Activated CD4-positive, alpha-beta memory T cell treated with anti-CD3 and anti-CD28 coated beads for 36 hours (primary cell): Measurements from ENCODE around the gene ENKUR. TPM values are rescaled to one million over a fixed set of nuclear protein-coding genes. Genes with fewer than 3 reads are reported as not detected.
"Not testable (repeated sequence)": the region's sequence is repeated elsewhere in the genome, so short reads cannot be mapped to it uniquely, and the experiment has no call there.

Source experiments
- CTCF ChIA-PET: fragments of 350-600 bp; sonication (Branson Sonifier 250); formaldehyde crosslinking; loops from one replicate; lab custom pipeline; 2021; ENCODE audit warnings: antibody characterized with exemption, inconsistent platforms; lab: Charles Lee
- POLR2A ChIA-PET: fragments of 350-600 bp; sonication (Branson Sonifier 250); formaldehyde crosslinking; loops from one replicate; lab custom pipeline; 2021; ENCODE audit warnings: antibody characterized with exemption; lab: Charles Lee
- DNase-seq: peaks from one replicate; pipeline ENCODE4 v3.0.0-alpha.2; 2020
- H3K27ac Mint-ChIP-seq: one replicate; pipeline ENCODE4 v1.8.0; 2021; ENCODE audit warnings: mixed read lengths
- H3K27me3 Mint-ChIP-seq: one replicate; pipeline ENCODE4 v1.8.0; 2021; ENCODE audit warnings: mixed read lengths
- H3K36me3 Mint-ChIP-seq: one replicate; pipeline ENCODE4 v1.8.0; 2021; ENCODE audit warnings: mixed read lengths
- H3K4me1 Mint-ChIP-seq: one replicate; pipeline ENCODE4 v1.8.0; 2021; ENCODE audit warnings: low read depth, mixed read lengths
- H3K4me3 Mint-ChIP-seq: one replicate; pipeline ENCODE4 v1.8.0; 2021; ENCODE audit warnings: mild to moderate bottlenecking, mixed read lengths
- H3K9me3 Mint-ChIP-seq: one replicate; pipeline ENCODE4 v1.8.0; 2021; ENCODE audit warnings: mixed read lengths
- intact Hi-C: fragments of 100-400 bp; cut with micrococcal nuclease; formaldehyde crosslinking; loops from one replicate; pipeline ENCODE4 v1.15.1; 2023
- total RNA-seq, 2 experiments: library from RNA; stranded (reverse); gene quantifications; one replicate each; pipeline ENCODE4 v1.2.3, GENCODE V29; 2021

The ENKUR gene
- total RNA-seq, 2 experiments from 2014 or later = not detected

GRCh38 chr10:24968349-24968748 is 47.6 kb downstream of the ENKUR start:
- H3K36me3 Mint-ChIP-seq = no peaks in the 10 kb centered on the region
- no peaks in the 10 kb centered on the region for H3K27me3 Mint-ChIP-seq
- POLR2A ChIA-PET = no interaction called here

GRCh38 chr10:24966962-24967481 is 48.9 kb downstream of the ENKUR start:
- intact Hi-C loops = no loop called here
- no peaks in the 10 kb centered on the region for H3K27me3 Mint-ChIP-seq
- ChIA-PET CTCF (no interaction called here), POLR2A (no interaction called here)
- H3K9me3 Mint-ChIP-seq = no peaks in the 10 kb centered on the region
- no peak overlapping the region for H3K27ac Mint-ChIP-seq
- no peak overlapping the region for H3K4me3 Mint-ChIP-seq
- no peak for DNase-seq
- H3K4me1 Mint-ChIP-seq = peaks cover 9% of the 10 kb centered on the region
- no peaks in the 10 kb centered on the region for H3K36me3 Mint-ChIP-seq

More at GRCh38 chr10:24968349-24968748, 47.6 kb downstream of the ENKUR start:
- intact Hi-C loops = no loop called here
- Mint-ChIP-seq H3K4me3 (no peak overlapping the region), H3K27ac (no peak overlapping the region), H3K4me1 (peaks cover 2% of the 10 kb centered on the region), H3K9me3 (no peaks in the 10 kb centered on the region)
- CTCF ChIA-PET = no interaction called here
- DNase-seq = no peak

- no peaks in the 10 kb centered on the region for H3K36me3 Mint-ChIP-seq
- intact Hi-C loops = no loop called here
- no peak for DNase-seq
- no peaks in the 10 kb centered on the region for H3K9me3 Mint-ChIP-seq
- H3K4me3 Mint-ChIP-seq = no peak overlapping the region
- no peaks in the 10 kb centered on the region for H3K27me3 Mint-ChIP-seq
- H3K27ac Mint-ChIP-seq = no peak overlapping the region
- H3K4me1 Mint-ChIP-seq = peaks cover 8% of the 10 kb centered on the region
- POLR2A ChIA-PET = no interaction called here
- CTCF ChIA-PET = interaction anchor here (0.6 kb wide), 1 partner anchor 447 kb away, joined by 3 read pairs; no protein-coding TSS in a partner anchor
Observed at GRCh38 chr10:24965051-24965450, 50.9 kb downstream of the ENKUR start.

- no peak for DNase-seq
- intact Hi-C loops = no loop called here
- Mint-ChIP-seq H3K4me1 (peaks cover 7% of the 10 kb centered on the region), H3K27ac (no peak overlapping the region), H3K9me3 (no peaks in the 10 kb centered on the region), H3K36me3 (no peaks in the 10 kb centered on the region), H3K27me3 (peaks cover 1% of the 10 kb centered on the region), H3K4me3 (no peak overlapping the region)
- POLR2A ChIA-PET = interaction anchor here (1.6 kb wide), 1 partner anchor 12 kb away, joined by 3 read pairs; no protein-coding TSS in a partner anchor
- CTCF ChIA-PET = interaction anchor here (0.5 kb wide), 1 partner anchor 37 kb away, joined by 3 read pairs; no protein-coding TSS in a partner anchor
Observed at GRCh38 chr10:24963521-24964041, 52.4 kb downstream of the ENKUR start.

GRCh38 chr10:24962995-24963394 is 53.0 kb downstream of the ENKUR start:
- ChIA-PET POLR2A (interaction anchor here (1.6 kb wide), 1 partner anchor 11 kb away, joined by 3 read pairs; no protein-coding TSS in a partner anchor), CTCF (no interaction called here)
- Mint-ChIP-seq H3K27me3 (peaks cover 1% of the 10 kb centered on the region), H3K4me1 (peaks cover 7% of the 10 kb centered on the region), H3K36me3 (no peaks in the 10 kb centered on the region), H3K4me3 (no peak overlapping the region), H3K9me3 (no peaks in the 10 kb centered on the region), H3K27ac (no peak overlapping the region)
- no peak for DNase-seq
- intact Hi-C loops = no loop called here

- no peaks in the 10 kb centered on the region for H3K36me3 Mint-ChIP-seq
- intact Hi-C loops = no loop called here
- H3K4me3 Mint-ChIP-seq = no peak overlapping the region
- DNase-seq = no peak
- ChIA-PET POLR2A (no interaction called here), CTCF (interaction anchor here (1.2 kb wide), 2 partner anchors 9 to 14 kb away, joined by 3 to 4 read pairs; partner anchors contain the start of gene PRTFDC1)
- H3K27ac Mint-ChIP-seq = no peak overlapping the region
- peaks cover 7% of the 10 kb centered on the region for H3K4me1 Mint-ChIP-seq
- no peaks in the 10 kb centered on the region for H3K9me3 Mint-ChIP-seq
- H3K27me3 Mint-ChIP-seq = peaks cover 1% of the 10 kb centered on the region
Observed at GRCh38 chr10:24961582-24961981, 54.4 kb downstream of the ENKUR start.

- peaks cover 1% of the 10 kb centered on the region for H3K27me3 Mint-ChIP-seq
- no peak overlapping the region for H3K4me3 Mint-ChIP-seq
- peaks cover 7% of the 10 kb centered on the region for H3K4me1 Mint-ChIP-seq
- intact Hi-C loops = no loop called here
- no peak overlapping the region for H3K27ac Mint-ChIP-seq
- ChIA-PET POLR2A (no interaction called here), CTCF (no interaction called here)
- no peak for DNase-seq
- H3K36me3 Mint-ChIP-seq = no peaks in the 10 kb centered on the region
- H3K9me3 Mint-ChIP-seq = no peaks in the 10 kb centered on the region
Observed at GRCh38 chr10:24959382-24959730, 56.6 kb downstream of the ENKUR start.

- no peak overlapping the region for H3K27ac Mint-ChIP-seq
- DNase-seq = no peak
- ChIA-PET POLR2A (no interaction called here), CTCF (no interaction called here)
- intact Hi-C loops = no loop called here
- H3K4me3 Mint-ChIP-seq = no peak overlapping the region
- peaks cover 1% of the 10 kb centered on the region for H3K27me3 Mint-ChIP-seq
- peaks cover 7% of the 10 kb centered on the region for H3K4me1 Mint-ChIP-seq
- no peaks in the 10 kb centered on the region for H3K36me3 Mint-ChIP-seq
- H3K9me3 Mint-ChIP-seq = no peaks in the 10 kb centered on the region
Observed at GRCh38 chr10:24958721-24959381, 57.1 kb downstream of the ENKUR start.

- intact Hi-C loops = no loop called here
- no peaks in the 10 kb centered on the region for H3K36me3 Mint-ChIP-seq
Observed at GRCh38 chr10:24958091-24958720, 57.8 kb downstream of the ENKUR start.

GRCh38 chr10:24957624-24958051 is 58.3 kb downstream of the ENKUR start:
- POLR2A ChIA-PET, DNase-seq, H3K36me3 Mint-ChIP-seq, intact Hi-C loops, H3K9me3 Mint-ChIP-seq, H3K4me3 Mint-ChIP-seq, H3K27ac Mint-ChIP-seq, H3K4me1 Mint-ChIP-seq, CTCF ChIA-PET, H3K27me3 Mint-ChIP-seq: not testable (repeated sequence)

More at GRCh38 chr10:24958091-24958720, 57.8 kb downstream of the ENKUR start:
- Mint-ChIP-seq H3K9me3 (no peaks in the 10 kb centered on the region), H3K4me3 (no peak overlapping the region), H3K27me3 (peaks cover 1% of the 10 kb centered on the region), H3K27ac (no peak overlapping the region), H3K4me1 (peaks cover 9% of the 10 kb centered on the region)
- no peak for DNase-seq
- POLR2A ChIA-PET = no interaction called here
- CTCF ChIA-PET = no interaction called here

GRCh38 chr10:24953675-24954074 is 62.3 kb downstream of the ENKUR start:
- POLR2A ChIA-PET = no interaction called here
- no peak overlapping the region for H3K27ac Mint-ChIP-seq
- peaks cover 4% of the 10 kb centered on the region for H3K27me3 Mint-ChIP-seq
- DNase-seq = no peak
- no peaks in the 10 kb centered on the region for H3K9me3 Mint-ChIP-seq
- peaks cover 17% of the 10 kb centered on the region for H3K4me1 Mint-ChIP-seq
- CTCF ChIA-PET = interaction anchor here (1.1 to 1.5 kb wide), 2 partner anchors 8 to 94 kb away, joined by 3 to 4 read pairs; no protein-coding TSS in a partner anchor
- H3K36me3 Mint-ChIP-seq = no peaks in the 10 kb centered on the region
- intact Hi-C loops = loop anchor here (2.0 to 5.0 kb wide), 3 partner anchors 63 to 311 kb away; partner anchors contain the start of genes ENKUR and THNSL1
- H3K4me3 Mint-ChIP-seq = peak overlapping the region; percentile 66
